GM12892 (cell line): ENCODE results near the gene DNAJB4.
A peak's percentile ranks its signal among the peaks of the same experiment; 100 is the strongest.
"Not testable (repeated sequence)": the region's sequence is repeated elsewhere in the genome, so short reads cannot be mapped to it uniquely, and the experiment has no call there.

ENCODE experiments used
- DNase-seq: peaks from one replicate; pipeline ENCODE4 v3.0.0; 2011; ENCODE audit not compliant: insufficient read length
- FAIRE-seq: peaks from 2 replicates; lab custom pipeline; 2011; peaks lifted over from hg19 to GRCh38; lab: Jason Lieb, UNC
- POLR2A ChIP-seq: IDR thresholded peaks from 2 replicates; pipeline ENCODE4 v1.6.1; 2011; ENCODE audit warnings: low read depth, low read length, control low read depth
- POLR2AphosphoS5 ChIP-seq: IDR thresholded peaks from 2 replicates; pipeline ENCODE4 v1.6.1; 2011; ENCODE audit warnings: low read depth, low read length, control low read depth
- TAF1 ChIP-seq: IDR thresholded peaks from 2 replicates; pipeline ENCODE4 v1.6.1; 2011; ENCODE audit warnings: low read depth, mild to moderate bottlenecking, control low read depth, low read length, borderline replicate concordance

DNAJB4 gene

DNA sequence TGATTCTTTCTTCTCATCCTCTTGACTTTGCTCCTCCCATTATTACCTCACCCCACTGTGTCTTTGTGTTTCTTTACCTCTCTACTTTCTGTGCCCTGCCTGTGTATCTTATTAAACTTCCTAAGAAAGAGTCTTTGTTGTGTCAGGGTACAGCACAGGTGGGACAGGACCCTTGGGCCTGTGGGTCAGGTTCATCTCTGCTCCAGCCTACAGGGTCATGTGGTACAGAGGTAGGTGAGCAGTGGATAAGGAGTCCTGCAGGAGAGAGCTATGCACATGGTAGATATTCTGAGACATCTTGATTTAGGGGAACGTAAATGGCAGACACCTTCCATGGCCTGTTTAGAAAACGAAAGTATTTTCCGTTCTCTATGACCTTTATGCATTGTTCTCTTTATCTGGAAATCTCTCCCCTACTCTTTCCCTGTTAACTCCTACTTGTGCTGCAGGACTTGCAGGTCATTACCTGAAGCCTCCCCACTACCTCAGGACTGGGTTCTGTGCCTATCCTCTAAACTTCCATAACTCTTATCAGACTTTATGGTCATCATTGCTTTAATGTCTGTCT lies 50.9 kb downstream of the DNAJB4 start:
- TF ChIP-seq POLR2A (no peak), POLR2AphosphoS5 (no peak), TAF1 (no peak)
- DNase-seq (no peak), FAIRE-seq (no peak)

DNA sequence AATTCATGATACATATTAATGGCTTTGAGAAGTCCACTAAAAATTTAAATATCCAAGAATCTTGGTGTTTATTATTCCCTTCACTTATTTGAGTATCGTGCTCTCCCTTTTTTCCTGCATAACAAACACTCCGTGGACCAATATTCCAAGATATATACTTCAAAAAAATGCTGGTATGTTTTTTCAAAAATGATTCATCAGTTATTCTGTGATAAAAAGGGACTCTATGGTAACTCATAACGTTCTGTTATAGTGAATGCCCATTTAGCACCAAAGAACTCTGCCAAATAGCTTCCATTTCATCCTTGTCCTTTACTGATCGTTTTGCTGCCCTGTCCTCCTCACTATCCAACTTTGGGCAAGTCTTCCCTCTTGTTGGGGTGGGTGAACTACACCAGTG lies 53.9 kb downstream of the DNAJB4 start:
- no peak for TF ChIP-seq POLR2A
- TF ChIP-seq TAF1, result no peak
- TF ChIP-seq POLR2AphosphoS5, result no peak
- DNase-seq (no peak), FAIRE-seq (no peak)

DNA sequence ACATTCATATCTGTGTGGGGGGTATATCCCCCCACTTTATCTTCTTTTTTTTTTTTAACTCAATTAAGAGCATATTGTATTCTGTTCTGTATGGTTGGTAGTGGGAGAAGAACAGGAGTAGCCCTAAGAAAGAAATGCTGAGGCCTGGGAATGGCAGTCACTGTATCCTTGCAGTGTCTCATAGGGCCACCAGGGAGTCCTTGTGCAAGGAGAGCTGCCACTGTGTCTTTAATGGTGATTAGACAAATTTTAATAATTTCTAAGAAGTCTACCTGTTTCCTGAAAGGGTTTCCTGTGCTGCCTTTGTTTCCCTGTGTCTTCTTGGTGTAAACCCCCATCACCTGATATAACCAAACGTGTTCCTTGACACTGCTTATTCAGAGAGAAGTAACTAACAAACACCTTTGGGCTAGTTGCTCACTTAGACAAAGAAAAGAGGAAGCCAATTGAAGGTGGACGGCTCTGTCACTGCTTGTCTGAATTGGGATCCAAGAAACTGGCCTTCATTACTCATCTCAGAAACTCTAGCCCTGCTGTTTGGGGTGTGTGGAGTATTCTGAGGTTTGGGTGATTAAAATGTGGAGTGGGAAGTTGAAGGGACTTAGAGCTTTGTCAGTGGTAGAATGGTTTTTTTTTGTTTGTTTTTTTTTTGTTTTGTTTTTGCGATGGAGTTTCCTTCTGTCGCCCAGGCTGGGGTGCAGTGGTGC lies 56.3 kb downstream of the DNAJB4 start:
- no peak for DNase-seq
- FAIRE-seq, result peak; percentile 9
- no peak for TF ChIP-seq TAF1
- TF ChIP-seq POLR2AphosphoS5, result no peak
- no peak for TF ChIP-seq POLR2A

DNA sequence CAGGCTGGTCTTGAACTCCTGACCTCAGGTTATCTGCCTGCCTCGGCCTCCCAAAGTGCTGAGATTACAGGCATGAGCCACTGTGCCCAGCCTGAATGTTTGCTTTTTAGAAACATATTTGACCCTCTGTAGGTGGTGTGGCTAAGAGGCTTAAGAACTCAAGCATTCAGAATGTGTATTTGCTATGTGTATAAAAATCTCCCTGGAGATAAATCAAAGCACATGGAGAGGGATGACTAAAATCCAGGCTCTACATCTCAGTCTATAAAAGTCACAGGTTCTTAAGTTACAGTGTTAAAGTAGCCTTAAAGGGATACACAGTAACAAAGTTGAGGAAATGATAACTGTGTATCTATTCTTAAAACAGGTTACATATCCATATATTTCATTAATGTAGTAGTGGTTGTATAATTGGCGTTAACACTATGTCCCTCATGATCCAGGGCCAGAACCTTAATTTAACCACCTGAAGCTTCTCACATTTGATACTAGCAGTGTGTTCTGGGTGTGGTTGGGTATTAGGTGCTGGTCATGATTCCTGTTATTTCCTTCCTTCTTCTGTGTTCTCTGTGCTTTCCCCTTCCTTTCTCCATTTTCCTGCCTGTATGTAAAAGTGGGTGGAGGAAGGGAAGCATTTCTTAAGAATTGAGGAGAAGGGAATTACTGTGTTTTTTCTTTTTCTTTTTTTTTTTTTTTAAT lies 57.2 kb downstream of the DNAJB4 start:
- DNase-seq, result no peak
- FAIRE-seq, result no peak
- TF ChIP-seq TAF1, result no peak
- TF ChIP-seq POLR2AphosphoS5, result no peak
- TF ChIP-seq POLR2A, result no peak

DNA sequence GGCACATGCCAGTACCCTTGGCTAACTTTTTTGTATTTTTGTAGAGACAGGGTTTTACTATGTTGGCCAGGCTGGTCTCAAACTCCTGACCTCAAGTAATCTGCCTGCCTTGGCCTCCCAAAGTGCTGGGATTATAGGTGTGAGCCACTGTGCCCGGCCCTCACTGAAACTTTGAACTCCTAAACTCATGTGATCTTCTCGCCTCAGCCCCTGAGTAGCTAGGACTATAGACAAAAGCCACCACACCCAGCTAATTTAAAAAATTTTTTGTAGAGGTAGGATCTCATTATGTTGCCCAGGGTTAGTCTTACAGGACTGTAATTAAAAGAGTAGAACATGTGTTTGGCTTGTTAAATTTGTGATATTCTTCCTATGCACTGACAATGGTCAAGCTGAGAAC lies 60.1 kb downstream of the DNAJB4 start:
- not testable (repeated sequence) for DNase-seq, FAIRE-seq
